GM23338 (cell line): ENCODE measurements around the gene FBXO31. TPM values are rescaled to one million over a fixed set of nuclear protein-coding genes. Genes with fewer than 3 reads are reported as not detected.

Experiments used
- ATAC-seq: fragments of 200-7000 bp; cut with Tn5 transposase; 3 replicates; pipeline ENCODE4 v1.9.1; 2020
- DNase-seq: peaks from one replicate; pipeline ENCODE4 v3.0.0-alpha.2; 2015; ENCODE audit warnings: low spot score
- H2AFZ ChIP-seq: fragments of 200-600 bp; sonication (generic); 2 replicates; pipeline ENCODE4 v1.8.0; 2016; ENCODE audit warnings: antibody characterized with exemption, mild to moderate bottlenecking, moderate library complexity
- H3F3A ChIP-seq: fragments of 200-600 bp; sonication (generic); replicated peaks from 2 replicates; pipeline ENCODE4 v1.8.0; 2017; ENCODE audit warnings: antibody characterized with exemption, mixed run types, low read depth
- H3K27ac ChIP-seq: fragments of 200-600 bp; sonication (generic); 2 replicates; pipeline ENCODE4 v1.6.1; 2016; ENCODE audit warnings: low read depth
- H3K27me3 ChIP-seq: fragments of 200-600 bp; sonication (generic); 2 replicates; pipeline ENCODE4 v1.8.0; 2016; ENCODE audit warnings: mild to moderate bottlenecking, mixed run types, moderate library complexity; ENCODE audit not compliant: insufficient read depth
- H3K36me3 ChIP-seq: fragments of 200-600 bp; sonication (generic); 2 replicates; pipeline ENCODE4 v1.8.0; 2016; ENCODE audit warnings: mild to moderate bottlenecking; ENCODE audit not compliant: insufficient read depth
- H3K4me1 ChIP-seq: fragments of 200-600 bp; sonication (generic); 2 replicates; pipeline ENCODE4 v1.8.0; 2016; ENCODE audit warnings: mild to moderate bottlenecking, moderate library complexity; ENCODE audit not compliant: insufficient read depth
- H3K4me2 ChIP-seq: fragments of 200-600 bp; sonication (generic); 2 replicates; pipeline ENCODE4 v1.7.1; 2017; ENCODE audit warnings: mixed run types
- H3K4me3 ChIP-seq: fragments of 200-600 bp; sonication (generic); 2 replicates; pipeline ENCODE4 v1.6.1; 2016; ENCODE audit warnings: mixed run types
- H3K79me2 ChIP-seq: fragments of 200-600 bp; sonication (generic); replicated peaks from 2 replicates; pipeline ENCODE4 v1.8.0; 2017; ENCODE audit warnings: mild to moderate bottlenecking; ENCODE audit not compliant: insufficient read depth
- H3K9me2 ChIP-seq: fragments of 200-600 bp; sonication (generic); 2 replicates; pipeline ENCODE4 v1.8.0; 2017; ENCODE audit not compliant: insufficient read depth
- H4K20me1 ChIP-seq: fragments of 200-600 bp; sonication (generic); replicated peaks from 2 replicates; pipeline ENCODE4 v1.8.0; 2017; ENCODE audit warnings: mild to moderate bottlenecking; ENCODE audit not compliant: insufficient read depth
- H3K27ac Mint-ChIP-seq: 2 replicates; pipeline ENCODE4 v1.8.0; 2020; ENCODE audit warnings: inconsistent platforms, mild to moderate bottlenecking, moderate library complexity, mixed read lengths
- H3K27me3 Mint-ChIP-seq: 3 replicates; pipeline ENCODE4 v1.8.0; 2022; ENCODE audit warnings: low read depth, mild to moderate bottlenecking, moderate library complexity, mixed read lengths, inconsistent platforms; ENCODE audit not compliant: insufficient read depth, poor library complexity
- H3K36me3 Mint-ChIP-seq: 3 replicates; pipeline ENCODE4 v1.8.0; 2021; ENCODE audit warnings: low read depth, mild to moderate bottlenecking, inconsistent platforms, moderate library complexity, mixed read lengths
- H3K4me1 Mint-ChIP-seq: 3 replicates; pipeline ENCODE4 v1.8.0; 2020; ENCODE audit warnings: mild to moderate bottlenecking, inconsistent platforms, mixed read lengths
- H3K4me3 Mint-ChIP-seq: 3 replicates; pipeline ENCODE4 v1.8.0; 2021; ENCODE audit warnings: moderate library complexity, mild to moderate bottlenecking, inconsistent platforms, mixed read lengths
- H3K9me3 Mint-ChIP-seq: 3 replicates; pipeline ENCODE4 v1.8.0; 2020; ENCODE audit warnings: moderate library complexity, mild to moderate bottlenecking, inconsistent platforms, mixed read lengths
- CREB1 ChIP-seq: fragments of 250-450 bp; sonication (Bioruptor Pico); IDR thresholded peaks from 2 replicates; pipeline ENCODE4 v1.5.0; 2020; ENCODE audit warnings: low read depth, mild to moderate bottlenecking, moderate library complexity
- EZH2 ChIP-seq: fragments of 200-600 bp; sonication (generic); IDR thresholded peaks from one replicate; pipeline ENCODE4 v1.8.0; 2017; ENCODE audit warnings: antibody characterized with exemption, mild to moderate bottlenecking, low read depth; ENCODE audit not compliant: unreplicated experiment
- EZH2phosphoT487 ChIP-seq: fragments of 200-600 bp; sonication (generic); IDR thresholded peaks from one replicate; pipeline ENCODE4 v1.8.1; 2018; ENCODE audit warnings: antibody characterized with exemption; ENCODE audit not compliant: unreplicated experiment
- NANOG ChIP-seq: IDR thresholded peaks from 2 replicates; pipeline ENCODE4 v1.6.1; 2016; ENCODE audit warnings: antibody characterized with exemption, borderline replicate concordance
- STAT1 ChIP-seq: IDR thresholded peaks from one replicate; pipeline ENCODE4 v1.6.1; 2016; ENCODE audit warnings: antibody characterized with exemption; ENCODE audit not compliant: unreplicated experiment
- ZNF114 ChIP-seq: fragments of 250-450 bp; sonication (Bioruptor Pico); IDR thresholded peaks from 2 replicates; pipeline ENCODE4 v1.5.0; 2020; ENCODE audit warnings: mild to moderate bottlenecking, moderate library complexity
- ZNF331 ChIP-seq: fragments of 250-450 bp; sonication (Bioruptor Pico); IDR thresholded peaks from 2 replicates; pipeline ENCODE4 v1.5.0; 2020; ENCODE audit warnings: low read depth, mild to moderate bottlenecking, moderate library complexity
- polyA plus RNA-seq: library from polyadenylated mRNA; unstranded; fragments of >200 nt; fragmentation: Nextera tagmentation; extraction: Ambion mirVana; gene quantifications from 2 replicates; pipeline ENCODE4 v1.2.1, GENCODE V29; 2016
- total RNA-seq: library from RNA; depleted of rRNA; stranded (reverse); fragments of >200 nt; shearing (Covaris generic); gene quantifications from 2 replicates; pipeline ENCODE4 v1.2.3, GENCODE V29; 2014
- TF ChIP-seq, protein P1 (sequence below), 2 experiments: fragments of 200-600 bp in 1 of 2; sonication (generic) in 1 of 2; conservative IDR thresholded peaks; 2 replicates each; pipeline versions ENCODE4 v1.5.1 to v1.6.1; 2016 to 2017; ENCODE audit warnings: antibody characterized with exemption in 2 of 2, low read depth in 2 of 2, mild to moderate bottlenecking in 2 of 2, moderate library complexity in 1 of 2
- TF ChIP-seq, protein P2 (sequence below): IDR thresholded peaks from one replicate; pipeline ENCODE4 v1.6.1; 2018; ENCODE audit warnings: antibody characterized with exemption; ENCODE audit not compliant: unreplicated experiment
- TF ChIP-seq, protein P3 (sequence below): IDR thresholded peaks from 2 replicates; pipeline ENCODE4 v1.6.1; 2016; ENCODE audit warnings: antibody characterized with exemption

FBXO31 gene
- total and polyA plus RNA-seq, 2 experiments from 2014 or later: 7.0 to 23.8 TPM

DNA sequence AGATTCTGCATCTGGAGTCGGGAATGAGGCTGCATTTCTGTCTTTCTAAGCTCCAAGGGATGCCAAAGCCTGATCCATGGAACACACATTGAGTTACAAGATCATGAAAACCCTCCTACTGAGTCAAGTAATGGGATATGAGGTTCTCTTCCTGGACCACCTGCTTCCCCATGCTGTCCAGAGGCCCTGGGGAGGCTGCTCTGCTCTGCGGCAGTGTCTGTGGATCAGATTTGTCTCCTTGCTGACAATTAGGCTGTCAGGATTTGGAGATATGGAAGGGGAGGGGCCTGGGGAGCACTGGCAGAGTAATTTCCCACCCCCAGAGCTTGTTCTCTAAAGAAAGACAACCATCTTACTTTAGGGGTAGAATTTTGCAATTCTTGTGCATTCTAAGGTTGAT is 99.4 kb downstream of the FBXO31 start:
- no peak overlapping the region for H2AFZ ChIP-seq
- DNase-seq (no peak), ATAC-seq (no peak)
- no peak overlapping the region for H3K4me3 ChIP-seq
- H3K36me3 ChIP-seq: 0 out of 2 replicates have a peak, but pooled peaks cover 3% of the 10 kb centered on the region
- H3K27me3 ChIP-seq: no peaks in the 10 kb centered on the region
- H3F3A ChIP-seq: no peaks in the 10 kb centered on the region
- TF ChIP-seq CREB1 (CRISPR knock-in tag): no peak
- TF ChIP-seq ZNF114 (CRISPR knock-in tag): no peak
- TF ChIP-seq EZH2phosphoT487: no peak
- H3K36me3 Mint-ChIP-seq: no peaks in the 10 kb centered on the region
- H3K79me2 ChIP-seq: no peaks in the 10 kb centered on the region
- no peaks in the 10 kb centered on the region; the same call in 2 of the 3 replicates for H3K4me1 Mint-ChIP-seq
- H3K27me3 Mint-ChIP-seq: peaks cover under 1% of the 10 kb centered on the region
- no peak overlapping the region for H3K27ac Mint-ChIP-seq
- H3K27ac ChIP-seq: no peak overlapping the region
- H3K4me1 ChIP-seq: no peaks in the 10 kb centered on the region
- H3K9me2 ChIP-seq: no peaks in the 10 kb centered on the region
- no peaks in the 10 kb centered on the region for H4K20me1 ChIP-seq
- 0 out of 3 replicates have a peak, but pooled peaks cover 4% of the 10 kb centered on the region for H3K9me3 Mint-ChIP-seq
- no peak overlapping the region for H3K4me3 Mint-ChIP-seq
- no peak overlapping the region for H3K4me2 ChIP-seq

DNA sequence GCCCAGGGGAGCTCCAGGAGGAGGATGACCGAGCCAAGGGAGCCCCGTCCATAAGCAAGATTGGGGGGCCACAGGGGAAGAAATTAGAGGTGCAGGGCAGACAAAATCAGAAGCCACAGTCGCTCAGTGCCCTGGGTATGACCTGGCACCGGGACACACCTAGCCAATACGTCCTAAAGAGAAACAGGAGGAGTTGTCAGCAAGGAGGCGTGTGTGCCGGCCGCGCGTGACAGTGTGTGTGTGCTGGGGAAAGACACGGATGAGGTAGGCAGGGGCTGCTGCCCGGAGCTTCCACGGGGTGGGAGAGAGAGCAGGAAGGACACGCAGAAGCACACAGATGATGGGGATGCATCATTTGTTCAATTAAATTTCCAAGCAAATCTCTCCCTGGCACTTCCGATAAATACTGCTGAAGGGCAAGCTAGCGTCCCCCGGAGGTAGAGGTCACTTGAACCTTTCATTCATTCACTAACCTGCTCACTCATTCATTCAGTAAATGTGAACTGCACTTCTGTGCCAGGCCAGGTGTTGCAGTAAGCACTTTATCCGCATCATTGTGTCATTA is 104.4 kb downstream of the FBXO31 start:
- Histone ChIP-seq H3K4me1 (no peaks in the 10 kb centered on the region), H3K79me2 (no peaks in the 10 kb centered on the region), H3K9me2 (no peaks in the 10 kb centered on the region), H3K36me3 (no peaks in the 10 kb centered on the region), H4K20me1 (no peaks in the 10 kb centered on the region), H2AFZ (peak overlapping the region; percentile 93; the same call in 1 of the 2 replicates), H3K27me3 (no peaks in the 10 kb centered on the region), H3F3A (no peaks in the 10 kb centered on the region), H3K4me2 (no peak overlapping the region), H3K4me3 (no peak overlapping the region), H3K27ac (no peak overlapping the region)
- TF ChIP-seq, protein P1, sequence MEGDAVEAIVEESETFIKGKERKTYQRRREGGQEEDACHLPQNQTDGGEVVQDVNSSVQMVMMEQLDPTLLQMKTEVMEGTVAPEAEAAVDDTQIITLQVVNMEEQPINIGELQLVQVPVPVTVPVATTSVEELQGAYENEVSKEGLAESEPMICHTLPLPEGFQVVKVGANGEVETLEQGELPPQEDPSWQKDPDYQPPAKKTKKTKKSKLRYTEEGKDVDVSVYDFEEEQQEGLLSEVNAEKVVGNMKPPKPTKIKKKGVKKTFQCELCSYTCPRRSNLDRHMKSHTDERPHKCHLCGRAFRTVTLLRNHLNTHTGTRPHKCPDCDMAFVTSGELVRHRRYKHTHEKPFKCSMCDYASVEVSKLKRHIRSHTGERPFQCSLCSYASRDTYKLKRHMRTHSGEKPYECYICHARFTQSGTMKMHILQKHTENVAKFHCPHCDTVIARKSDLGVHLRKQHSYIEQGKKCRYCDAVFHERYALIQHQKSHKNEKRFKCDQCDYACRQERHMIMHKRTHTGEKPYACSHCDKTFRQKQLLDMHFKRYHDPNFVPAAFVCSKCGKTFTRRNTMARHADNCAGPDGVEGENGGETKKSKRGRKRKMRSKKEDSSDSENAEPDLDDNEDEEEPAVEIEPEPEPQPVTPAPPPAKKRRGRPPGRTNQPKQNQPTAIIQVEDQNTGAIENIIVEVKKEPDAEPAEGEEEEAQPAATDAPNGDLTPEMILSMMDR (conservative IDR thresholded peaks at IDR 0.05; ENCODE audit: low read depth in 2 of 2): no peak
- TF ChIP-seq ZNF331 (CRISPR knock-in tag) (no peak), STAT1 (no peak), NANOG (no peak), EZH2 (no peak), ZNF114 (CRISPR knock-in tag) (no peak), EZH2phosphoT487 (no peak)
- TF ChIP-seq, protein P2, sequence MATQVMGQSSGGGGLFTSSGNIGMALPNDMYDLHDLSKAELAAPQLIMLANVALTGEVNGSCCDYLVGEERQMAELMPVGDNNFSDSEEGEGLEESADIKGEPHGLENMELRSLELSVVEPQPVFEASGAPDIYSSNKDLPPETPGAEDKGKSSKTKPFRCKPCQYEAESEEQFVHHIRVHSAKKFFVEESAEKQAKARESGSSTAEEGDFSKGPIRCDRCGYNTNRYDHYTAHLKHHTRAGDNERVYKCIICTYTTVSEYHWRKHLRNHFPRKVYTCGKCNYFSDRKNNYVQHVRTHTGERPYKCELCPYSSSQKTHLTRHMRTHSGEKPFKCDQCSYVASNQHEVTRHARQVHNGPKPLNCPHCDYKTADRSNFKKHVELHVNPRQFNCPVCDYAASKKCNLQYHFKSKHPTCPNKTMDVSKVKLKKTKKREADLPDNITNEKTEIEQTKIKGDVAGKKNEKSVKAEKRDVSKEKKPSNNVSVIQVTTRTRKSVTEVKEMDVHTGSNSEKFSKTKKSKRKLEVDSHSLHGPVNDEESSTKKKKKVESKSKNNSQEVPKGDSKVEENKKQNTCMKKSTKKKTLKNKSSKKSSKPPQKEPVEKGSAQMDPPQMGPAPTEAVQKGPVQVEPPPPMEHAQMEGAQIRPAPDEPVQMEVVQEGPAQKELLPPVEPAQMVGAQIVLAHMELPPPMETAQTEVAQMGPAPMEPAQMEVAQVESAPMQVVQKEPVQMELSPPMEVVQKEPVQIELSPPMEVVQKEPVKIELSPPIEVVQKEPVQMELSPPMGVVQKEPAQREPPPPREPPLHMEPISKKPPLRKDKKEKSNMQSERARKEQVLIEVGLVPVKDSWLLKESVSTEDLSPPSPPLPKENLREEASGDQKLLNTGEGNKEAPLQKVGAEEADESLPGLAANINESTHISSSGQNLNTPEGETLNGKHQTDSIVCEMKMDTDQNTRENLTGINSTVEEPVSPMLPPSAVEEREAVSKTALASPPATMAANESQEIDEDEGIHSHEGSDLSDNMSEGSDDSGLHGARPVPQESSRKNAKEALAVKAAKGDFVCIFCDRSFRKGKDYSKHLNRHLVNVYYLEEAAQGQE: no peak
- TF ChIP-seq, protein P3, sequence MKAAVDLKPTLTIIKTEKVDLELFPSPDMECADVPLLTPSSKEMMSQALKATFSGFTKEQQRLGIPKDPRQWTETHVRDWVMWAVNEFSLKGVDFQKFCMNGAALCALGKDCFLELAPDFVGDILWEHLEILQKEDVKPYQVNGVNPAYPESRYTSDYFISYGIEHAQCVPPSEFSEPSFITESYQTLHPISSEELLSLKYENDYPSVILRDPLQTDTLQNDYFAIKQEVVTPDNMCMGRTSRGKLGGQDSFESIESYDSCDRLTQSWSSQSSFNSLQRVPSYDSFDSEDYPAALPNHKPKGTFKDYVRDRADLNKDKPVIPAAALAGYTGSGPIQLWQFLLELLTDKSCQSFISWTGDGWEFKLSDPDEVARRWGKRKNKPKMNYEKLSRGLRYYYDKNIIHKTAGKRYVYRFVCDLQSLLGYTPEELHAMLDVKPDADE: no peak
- H3K36me3 Mint-ChIP-seq: no peaks in the 10 kb centered on the region
- H3K9me3 Mint-ChIP-seq: no peaks in the 10 kb centered on the region
- DNase-seq: no peak
- peak; percentile 14 for ATAC-seq
- H3K4me3 Mint-ChIP-seq: no peak overlapping the region
- H3K27me3 Mint-ChIP-seq: peaks cover 6% of the 10 kb centered on the region
- H3K27ac Mint-ChIP-seq: no peak overlapping the region
- H3K4me1 Mint-ChIP-seq: peaks cover 8% of the 10 kb centered on the region; the same call in 2 of the 3 replicates
